NCI-H2081 (cell line): ENCODE results near the gene ABHD3.
"Not testable (repeated sequence)": the region's sequence is repeated elsewhere in the genome, so short reads cannot be mapped to it uniquely, and the experiment has no call there.

ENCODE experiments used
- DNase-seq, 2 experiments: peaks; one replicate each; lab custom pipeline; 2025; lab: John Stamatoyannopoulos, UW

ABHD3 gene

GRCh38 chr18:21704603-21705364, at the start of gene ABHD3:
Gene ABHD3, minus strand, starts transcription at chr18:21704774. Its CDS starts 109 bp downstream, at chr18:21704665.
- peak; percentile 92 to 93 for DNase-seq

- DNase-seq, result peak in 1 of 2 experiments; percentile 42
Measured at GRCh38 chr18:21747764-21748693, 43.5 kb upstream of the ABHD3 start.

GRCh38 chr18:21747268-21747667, 42.7 kb upstream of the ABHD3 start:
- no peak for DNase-seq

GRCh38 chr18:21745231-21745630, 40.7 kb upstream of the ABHD3 start:
- DNase-seq, result no peak

GRCh38 chr18:21743166-21743832, 38.7 kb upstream of the ABHD3 start:
- DNase-seq, result no peak

- DNase-seq, result no peak
Measured at GRCh38 chr18:21742315-21742687, 37.7 kb upstream of the ABHD3 start.

- DNase-seq, result peak; percentile 21 to 42
Measured at GRCh38 chr18:21741562-21742314, 37.2 kb upstream of the ABHD3 start.

GRCh38 chr18:21741312-21741561, 36.7 kb upstream of the ABHD3 start:
- DNase-seq, result no peak

- DNase-seq, result peak; percentile 97
Measured at GRCh38 chr18:21740538-21741311, 36.2 kb upstream of the ABHD3 start, which contains the start of gene MIB1. Gene MIB1, plus strand, starts transcription at chr18:21740792. Its CDS starts 792 bp downstream, at chr18:21741584.

GRCh38 chr18:21739604-21740537, 35.3 kb upstream of the ABHD3 start:
- DNase-seq, result no peak

- not testable (repeated sequence) for DNase-seq
Measured at GRCh38 chr18:21736926-21737325, 32.4 kb upstream of the ABHD3 start.

GRCh38 chr18:21735452-21736015, 31.0 kb upstream of the ABHD3 start:
- no peak for DNase-seq

GRCh38 chr18:21733011-21733410, 28.4 kb upstream of the ABHD3 start:
- no peak for DNase-seq

- no peak for DNase-seq
Measured at GRCh38 chr18:21727702-21728101, 23.1 kb upstream of the ABHD3 start.

GRCh38 chr18:21725201-21725600, 20.6 kb upstream of the ABHD3 start:
- DNase-seq, result no peak

- no peak for DNase-seq
Measured at GRCh38 chr18:21722687-21723086, 18.1 kb upstream of the ABHD3 start.

GRCh38 chr18:21714474-21714873, 9.9 kb upstream of the ABHD3 start:
- DNase-seq, result no peak

- DNase-seq, result not testable (repeated sequence)
Measured at GRCh38 chr18:21707130-21707529, 2.6 kb upstream of the ABHD3 start.

GRCh38 chr18:21706386-21706865, 1.9 kb upstream of the ABHD3 start:
- no peak for DNase-seq
